IMR-90 (cell line): ENCODE data around the gene SSTR1. TPM values are rescaled to one million over a fixed set of nuclear protein-coding genes. Genes with fewer than 3 reads are reported as not detected.

Experiments used
- ATAC-seq: fragments of 200-7000 bp; cut with Tn5 transposase; 2 replicates; pipeline ENCODE4 v1.9.1; 2020; ENCODE audit warnings: low read depth, mild to moderate bottlenecking, moderate library complexity
- BruUV-seq: library from RNA; stranded (reverse); fragments of 400-500 nt; replicated peaks from 2 replicates; lab custom pipeline; 2021; lab: Mats Ljungman, UMichigan
- CTCF ChIA-PET: fragments of 300-600 bp; formaldehyde crosslinking; extraction: SDS; loops from one replicate; lab custom pipeline; 2021; ENCODE audit warnings: antibody characterized with exemption; lab: Yijun Ruan, JAX
- POLR2A ChIA-PET: fragments of 300-600 bp; sonication (Branson Sonifier 250); formaldehyde crosslinking; loops from one replicate; lab custom pipeline; 2022; ENCODE audit warnings: antibody characterized with exemption; ENCODE audit not compliant: unreplicated experiment; lab: Charles Lee
- DNase-seq: peaks from one replicate; pipeline ENCODE4 v3.0.0; 2013
- H2AFZ ChIP-seq: replicated peaks from 2 replicates; pipeline ENCODE3; 2013; ENCODE audit warnings: low read length, mild to moderate bottlenecking; ENCODE audit not compliant: poor library complexity
- H2AK5ac ChIP-seq: 2 replicates; pipeline ENCODE4 v1.6.1; 2013; ENCODE audit warnings: low read depth, low read length, inconsistent platforms
- H2AK9ac ChIP-seq: replicated peaks from 2 replicates; pipeline ENCODE3; 2013; ENCODE audit warnings: mild to moderate bottlenecking, low read depth, low read length, moderate library complexity; ENCODE audit not compliant: poor library complexity
- H2BK120ac ChIP-seq: 2 replicates; pipeline ENCODE4 v1.6.1; 2013; ENCODE audit warnings: low read depth, low read length, inconsistent platforms
- H2BK15ac ChIP-seq: 3 replicates; pipeline ENCODE4 v1.6.1; 2013; ENCODE audit warnings: low read depth, low read length, inconsistent platforms
- H2BK20ac ChIP-seq: 2 replicates; pipeline ENCODE4 v1.6.1; 2013; ENCODE audit warnings: low read depth, mild to moderate bottlenecking, inconsistent platforms, low read length, moderate library complexity
- H2BK5ac ChIP-seq: 2 replicates; pipeline ENCODE4 v1.6.1; 2013; ENCODE audit warnings: mild to moderate bottlenecking, low read depth, low read length, inconsistent platforms; ENCODE audit not compliant: poor library complexity, severe bottlenecking
- H3K14ac ChIP-seq: replicated peaks from 2 replicates; pipeline ENCODE4 v1.6.1; 2013; ENCODE audit warnings: low read depth, low read length, inconsistent platforms
- H3K18ac ChIP-seq: 2 replicates; pipeline ENCODE4 v1.6.1; 2013; ENCODE audit warnings: low read depth, low read length, control low read depth
- H3K23ac ChIP-seq: 2 replicates; pipeline ENCODE4 v1.6.1; 2013; ENCODE audit warnings: low read depth, low read length, inconsistent platforms
- H3K27ac ChIP-seq: 2 replicates; pipeline ENCODE4 v1.5.1; 2013; ENCODE audit warnings: mild to moderate bottlenecking, control low read depth, low read length; ENCODE audit not compliant: insufficient read depth
- H3K27me3 ChIP-seq: 2 replicates; pipeline ENCODE4 v1.6.1; 2013; ENCODE audit warnings: low read length; ENCODE audit not compliant: control insufficient read depth, insufficient read depth
- H3K36me3 ChIP-seq: 2 replicates; pipeline ENCODE4 v1.6.1; 2013; ENCODE audit warnings: low read length, mixed read lengths; ENCODE audit not compliant: control insufficient read depth, insufficient read depth
- H3K4ac ChIP-seq: 2 replicates; pipeline ENCODE4 v1.6.1; 2013; ENCODE audit warnings: low read depth, low read length, inconsistent platforms
- H3K4me1 ChIP-seq: 2 replicates; pipeline ENCODE4 v1.6.1; 2013; ENCODE audit warnings: low read length, mixed read lengths; ENCODE audit not compliant: control insufficient read depth, insufficient read depth
- H3K4me2 ChIP-seq: 2 replicates; pipeline ENCODE4 v1.6.1; 2013; ENCODE audit warnings: low read depth, mild to moderate bottlenecking, control low read depth, low read length, moderate library complexity
- H3K4me3 ChIP-seq: 2 replicates; pipeline ENCODE4 v1.5.1; 2013; ENCODE audit warnings: low read depth, mild to moderate bottlenecking, control low read depth, low read length, moderate library complexity; ENCODE audit not compliant: insufficient read depth
- H3K56ac ChIP-seq: 2 replicates; pipeline ENCODE4 v1.6.1; 2013; ENCODE audit warnings: low read length, inconsistent platforms; ENCODE audit not compliant: insufficient read depth; ENCODE audit errors: extremely low read depth
- H3K79me1 ChIP-seq, 2 experiments: 2 replicates each; pipeline ENCODE4 v1.6.1; 2013; ENCODE audit warnings: low read length in 2 of 2, inconsistent platforms in 1 of 2, low read depth in 1 of 2
- H3K9ac ChIP-seq: 2 replicates; pipeline ENCODE4 v1.6.1; 2013; ENCODE audit warnings: low read depth, low read length, control low read depth
- H3K9me1 ChIP-seq: 2 replicates; pipeline ENCODE4 v1.6.1; 2013; ENCODE audit warnings: low read length, inconsistent platforms; ENCODE audit not compliant: insufficient read depth
- H3K9me3 ChIP-seq: 2 replicates; pipeline ENCODE4 v1.6.1; 2013; ENCODE audit warnings: low read length; ENCODE audit not compliant: control insufficient read depth, insufficient read depth
- H4K20me1 ChIP-seq: 2 replicates; pipeline ENCODE4 v1.6.1; 2013; ENCODE audit warnings: low read length, inconsistent platforms; ENCODE audit not compliant: insufficient read depth
- H4K5ac ChIP-seq: 2 replicates; pipeline ENCODE4 v1.6.1; 2013; ENCODE audit warnings: mild to moderate bottlenecking, low read depth, low read length, control low read depth
- H4K8ac ChIP-seq, 2 experiments: 2 replicates each; pipeline ENCODE4 v1.6.1; 2013; ENCODE audit warnings: low read depth in 2 of 2, low read length in 2 of 2, control low read depth in 1 of 2, inconsistent platforms in 1 of 2
- H4K91ac ChIP-seq: 2 replicates; pipeline ENCODE4 v1.6.1; 2013; ENCODE audit warnings: low read depth, low read length, inconsistent platforms; ENCODE audit not compliant: insufficient read depth
- BHLHE40 ChIP-seq: fragments of 150-350 bp; IDR thresholded peaks from 2 replicates; pipeline ENCODE4 v1.6.1; 2016; ENCODE audit warnings: mild to moderate bottlenecking, low read depth, low read length
- CEBPB ChIP-seq: IDR thresholded peaks from 2 replicates; pipeline ENCODE4 v1.6.1; 2012; ENCODE audit warnings: low read depth, low read length, improper control_type of control experiment
- CHD1 ChIP-seq: IDR thresholded peaks from 2 replicates; pipeline ENCODE4 v1.6.1; 2012; ENCODE audit warnings: low read depth, low read length, improper control_type of control experiment
- FOS ChIP-seq: fragments of 150-350 bp; IDR thresholded peaks from 2 replicates; pipeline ENCODE4 v1.6.1; 2016; ENCODE audit warnings: low read depth, low read length
- MAFK ChIP-seq: IDR thresholded peaks from 2 replicates; pipeline ENCODE4 v1.6.1; 2012; ENCODE audit warnings: low read depth, low read length, improper control_type of control experiment
- MXI1 ChIP-seq: IDR thresholded peaks from 2 replicates; pipeline ENCODE4 v1.6.1; 2012; ENCODE audit warnings: low read depth, mild to moderate bottlenecking, low read length, moderate library complexity, borderline replicate concordance
- NFE2L2 ChIP-seq: fragments of 150-350 bp; IDR thresholded peaks from 2 replicates; pipeline ENCODE4 v1.6.1; 2016; ENCODE audit warnings: low read depth, mild to moderate bottlenecking, low read length
- POLR2A ChIP-seq: IDR thresholded peaks from 2 replicates; pipeline ENCODE4 v1.6.1; 2012; ENCODE audit warnings: mild to moderate bottlenecking, low read depth, low read length
- RAD21 ChIP-seq: IDR thresholded peaks from 2 replicates; pipeline ENCODE4 v1.6.1; 2012; ENCODE audit warnings: low read length, improper control_type of control experiment
- RCOR1 ChIP-seq: IDR thresholded peaks from 2 replicates; pipeline ENCODE4 v1.6.1; 2012; ENCODE audit warnings: mild to moderate bottlenecking, low read length, improper control_type of control experiment; ENCODE audit not compliant: insufficient replicate concordance
- RFX5 ChIP-seq: IDR thresholded peaks from 2 replicates; pipeline ENCODE4 v1.8.0; 2012; ENCODE audit warnings: low read depth, mild to moderate bottlenecking, low read length, moderate library complexity
- SMC3 ChIP-seq: fragments of 150-350 bp; IDR thresholded peaks from 2 replicates; pipeline ENCODE4 v1.6.1; 2016; ENCODE audit warnings: low read depth, mild to moderate bottlenecking, antibody characterized with exemption, low read length, moderate library complexity
- USF2 ChIP-seq: fragments of 150-350 bp; IDR thresholded peaks from 2 replicates; pipeline ENCODE4 v1.6.1; 2017; ENCODE audit warnings: mild to moderate bottlenecking, antibody characterized with exemption, low read length, low read depth
- WGBS, 2 experiments: methylation state at CpG; one replicate each; pipeline versions ENCODE4 v1.1.5 to v1.1.7; 2013; ENCODE audit warnings: missing lambda C conversion rate in 2 of 2; ENCODE audit not compliant: insufficient read length in 1 of 2; ENCODE audit errors: extremely low coverage in 2 of 2; 5-methylcytosine and 5-hydroxymethylcytosine counted together
- dilution Hi-C: fragments of 300-500 bp; cut with HindIII; formaldehyde crosslinking; loops from one replicate; pipeline ENCODE4 v1.14.3; 2018; ENCODE audit warnings: low sequenced_read_pairs; ENCODE audit not compliant: unreplicated experiment
- in situ Hi-C: fragments of 300-500 bp; cut with MboI; formaldehyde crosslinking; loops from 3 replicates; pipeline ENCODE4 v1.14.3; 2019; ENCODE audit warnings: low sequenced_read_pairs, inconsistent platforms, mixed read lengths
- intact Hi-C: fragments of 100-400 bp; cut with micrococcal nuclease; formaldehyde crosslinking; loops from 2 replicates; pipeline ENCODE4 v1.10.0; 2022
- polyA plus RNA-seq, 3 experiments: library from polyadenylated mRNA; depleted of rRNA; stranded (reverse); fragments of >200 nt; gene quantifications; 2 replicates each; pipeline ENCODE4 v1.2.3, GENCODE V29; 2012; ENCODE audit warnings: low replicate concordance in 1 of 3
- total RNA-seq: library from RNA; depleted of rRNA; stranded (reverse); fragments of >200 nt; gene quantifications from 2 replicates; pipeline ENCODE4 v1.2.3, GENCODE V29; 2012
- TF ChIP-seq, protein P1 (sequence below): conservative IDR thresholded peaks from 2 replicates; pipeline ENCODE4 v1.5.1; 2012; ENCODE audit warnings: mild to moderate bottlenecking, low read depth, low read length, improper control_type of control experiment
- TF ChIP-seq, protein P2 (sequence below): fragments of 150-350 bp; IDR thresholded peaks from 2 replicates; pipeline ENCODE4 v1.6.1; 2016; ENCODE audit warnings: low read depth, mild to moderate bottlenecking, low read length, moderate library complexity, borderline replicate concordance

Gene SSTR1
- total and polyA plus RNA-seq, 2 of the 4 experiments (the other 2 are of a cell fraction): 1.1 to 5.5 TPM

GRCh38 chr14:38199739-38200138, 8.0 kb upstream of the SSTR1 start:
- H3K27ac ChIP-seq: no peak overlapping the region
- BruUV-seq: no TSS peak

More at GRCh38 chr14:38199739-38200138, 8.0 kb upstream of the SSTR1 start:
- Histone ChIP-seq H3K4me2 (no peak overlapping the region), H2BK120ac (no peak overlapping the region), H3K36me3 (no peaks in the 10 kb centered on the region), H3K14ac (no peak overlapping the region), H3K79me1 (no peaks in the 10 kb centered on the region), H2BK20ac (no peak overlapping the region), H4K91ac (no peak overlapping the region), H2AK5ac (no peak overlapping the region), H2BK5ac (peak overlapping the region; percentile 7), H3K9me1 (no peaks in the 10 kb centered on the region; the same call in 1 of the 2 replicates), H3K4ac (no peak overlapping the region), H3K18ac (no peak overlapping the region; the same call in 1 of the 2 replicates), H3K9ac (no peak overlapping the region), H3K56ac (no peak overlapping the region), H4K8ac (0 out of 4 replicates have a peak overlapping the region, but pooled peaks of 1 of the 2 experiments have one; percentile 12), H2AFZ (no peak overlapping the region), H3K9me3 (no peaks in the 10 kb centered on the region), H3K4me1 (peaks cover 9% of the 10 kb centered on the region), H4K20me1 (no peaks in the 10 kb centered on the region), H3K23ac (no peak overlapping the region), H3K27me3 (no peaks in the 10 kb centered on the region), H3K4me3 (no peak overlapping the region), H2BK15ac (no peak overlapping the region), H2AK9ac (no peak overlapping the region), H4K5ac (no peak overlapping the region)
- TF ChIP-seq RCOR1 (no peak), POLR2A (no peak), SMC3 (no peak), USF2 (no peak), MAFK (no peak), CEBPB (no peak), MXI1 (no peak), NFE2L2 (no peak), RAD21 (no peak), BHLHE40 (no peak), RFX5 (no peak), CHD1 (no peak), FOS (no peak)
- TF ChIP-seq, protein P1, sequence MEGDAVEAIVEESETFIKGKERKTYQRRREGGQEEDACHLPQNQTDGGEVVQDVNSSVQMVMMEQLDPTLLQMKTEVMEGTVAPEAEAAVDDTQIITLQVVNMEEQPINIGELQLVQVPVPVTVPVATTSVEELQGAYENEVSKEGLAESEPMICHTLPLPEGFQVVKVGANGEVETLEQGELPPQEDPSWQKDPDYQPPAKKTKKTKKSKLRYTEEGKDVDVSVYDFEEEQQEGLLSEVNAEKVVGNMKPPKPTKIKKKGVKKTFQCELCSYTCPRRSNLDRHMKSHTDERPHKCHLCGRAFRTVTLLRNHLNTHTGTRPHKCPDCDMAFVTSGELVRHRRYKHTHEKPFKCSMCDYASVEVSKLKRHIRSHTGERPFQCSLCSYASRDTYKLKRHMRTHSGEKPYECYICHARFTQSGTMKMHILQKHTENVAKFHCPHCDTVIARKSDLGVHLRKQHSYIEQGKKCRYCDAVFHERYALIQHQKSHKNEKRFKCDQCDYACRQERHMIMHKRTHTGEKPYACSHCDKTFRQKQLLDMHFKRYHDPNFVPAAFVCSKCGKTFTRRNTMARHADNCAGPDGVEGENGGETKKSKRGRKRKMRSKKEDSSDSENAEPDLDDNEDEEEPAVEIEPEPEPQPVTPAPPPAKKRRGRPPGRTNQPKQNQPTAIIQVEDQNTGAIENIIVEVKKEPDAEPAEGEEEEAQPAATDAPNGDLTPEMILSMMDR: no peak
- TF ChIP-seq, protein P2, sequence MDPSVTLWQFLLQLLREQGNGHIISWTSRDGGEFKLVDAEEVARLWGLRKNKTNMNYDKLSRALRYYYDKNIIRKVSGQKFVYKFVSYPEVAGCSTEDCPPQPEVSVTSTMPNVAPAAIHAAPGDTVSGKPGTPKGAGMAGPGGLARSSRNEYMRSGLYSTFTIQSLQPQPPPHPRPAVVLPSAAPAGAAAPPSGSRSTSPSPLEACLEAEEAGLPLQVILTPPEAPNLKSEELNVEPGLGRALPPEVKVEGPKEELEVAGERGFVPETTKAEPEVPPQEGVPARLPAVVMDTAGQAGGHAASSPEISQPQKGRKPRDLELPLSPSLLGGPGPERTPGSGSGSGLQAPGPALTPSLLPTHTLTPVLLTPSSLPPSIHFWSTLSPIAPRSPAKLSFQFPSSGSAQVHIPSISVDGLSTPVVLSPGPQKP: no peak
- DNase-seq (peak; percentile 72), ATAC-seq (peak; percentile 28)
- intact Hi-C loops (loop anchor here (5.0 kb wide), 2 partner anchors 57 to 668 kb away; no protein-coding TSS in a partner anchor), dilution Hi-C loops (no loop called here), in situ Hi-C loops (loop anchor here (10.0 kb wide), 2 partner anchors 295 to 665 kb away; no protein-coding TSS in a partner anchor)
- WGBS, 2 experiments: no CpG with 5 or more reads among the region's 1 CpG
- ChIA-PET POLR2A (no interaction called here), CTCF (interaction anchor here (0.7 to 1.3 kb wide), 2 partner anchors 9 to 157 kb away, joined by 3 to 4 read pairs; no protein-coding TSS in a partner anchor)
